AG08395 (cell line): ENCODE data around the gene MBD5.

ENCODE experiments used
- DNase-seq: peaks from one replicate; pipeline ENCODE4 v3.0.0; 2012; ENCODE audit warnings: mixed read lengths, low spot score

Gene MBD5

DNA sequence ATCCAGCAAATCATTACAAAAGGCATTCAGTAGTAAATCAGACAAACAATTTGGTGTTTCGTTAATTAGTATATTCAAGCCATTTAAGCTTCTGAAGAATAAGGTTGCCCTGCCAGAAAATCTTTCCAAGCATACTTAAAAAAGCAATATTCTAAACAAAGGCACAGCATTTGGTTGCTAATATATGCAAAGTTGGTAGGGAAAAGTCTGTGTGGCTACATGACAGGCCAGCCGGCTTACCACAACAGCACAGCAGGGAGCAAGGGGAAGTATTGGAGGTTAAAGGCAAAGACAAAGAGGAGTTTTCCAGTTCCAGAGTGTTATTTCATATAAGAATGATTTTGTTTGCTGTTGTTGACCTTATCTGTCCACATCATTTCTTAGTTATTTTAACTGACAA lies 282.3 kb downstream of the MBD5 start:
- no peak for DNase-seq

DNA sequence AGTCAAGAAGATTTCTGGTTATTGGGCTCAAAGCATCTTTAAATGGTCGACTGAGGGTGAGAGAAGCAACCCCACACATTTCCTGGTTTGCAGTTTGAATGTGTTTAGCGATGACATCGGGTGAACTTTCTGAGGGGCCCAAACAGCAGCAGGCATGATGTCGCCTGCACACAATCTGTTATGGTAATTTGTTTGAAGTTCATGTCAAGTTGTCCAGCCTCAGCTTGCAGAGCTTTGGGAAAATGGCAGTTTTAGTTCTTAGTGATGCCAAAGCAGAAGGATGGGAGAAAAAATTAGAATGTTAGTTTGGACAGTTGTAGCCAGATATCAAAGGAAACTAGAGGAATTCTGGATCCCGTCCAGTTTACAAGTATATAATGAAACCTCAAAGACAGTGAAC lies 284.6 kb downstream of the MBD5 start:
- DNase-seq = no peak

DNA sequence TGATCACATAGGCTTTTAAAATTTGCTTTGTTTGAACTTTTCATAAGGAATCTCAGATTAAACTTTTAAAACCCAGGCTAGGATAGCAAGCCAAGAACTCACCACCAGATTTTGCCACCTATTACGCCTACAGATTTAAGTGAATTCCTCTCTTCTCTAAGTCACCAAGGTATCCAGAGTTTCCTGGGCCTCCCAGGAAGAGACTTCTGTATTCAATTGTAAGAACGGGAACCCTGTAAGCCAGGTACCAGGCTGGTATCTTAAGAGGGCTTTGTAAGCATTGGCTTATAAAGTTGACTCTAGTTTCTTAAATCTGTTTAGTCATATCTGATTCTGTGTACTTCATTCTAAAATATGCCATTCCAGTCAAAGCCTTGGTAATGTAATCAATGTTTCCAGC lies 285.1 kb downstream of the MBD5 start:
- DNase-seq = no peak

DNA sequence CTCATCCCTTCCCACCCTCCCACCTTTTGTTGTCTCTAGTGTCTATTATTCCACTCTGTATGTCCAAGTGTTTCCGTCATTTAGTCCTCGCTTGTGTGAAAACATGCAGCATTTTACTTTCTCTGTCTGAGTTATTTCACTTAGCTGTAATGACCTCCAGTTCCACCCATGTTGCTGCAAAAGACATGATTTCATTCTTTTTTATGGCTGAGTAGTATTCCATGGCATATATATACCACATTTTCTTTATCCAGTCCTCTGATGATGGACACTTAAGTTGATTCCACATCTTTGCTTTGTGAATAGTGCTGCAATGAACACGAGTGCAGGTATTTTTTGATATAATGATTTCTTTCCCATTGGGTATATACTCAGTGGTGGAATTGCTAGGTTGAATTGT lies 296.7 kb downstream of the MBD5 start:
- no peak for DNase-seq

DNA sequence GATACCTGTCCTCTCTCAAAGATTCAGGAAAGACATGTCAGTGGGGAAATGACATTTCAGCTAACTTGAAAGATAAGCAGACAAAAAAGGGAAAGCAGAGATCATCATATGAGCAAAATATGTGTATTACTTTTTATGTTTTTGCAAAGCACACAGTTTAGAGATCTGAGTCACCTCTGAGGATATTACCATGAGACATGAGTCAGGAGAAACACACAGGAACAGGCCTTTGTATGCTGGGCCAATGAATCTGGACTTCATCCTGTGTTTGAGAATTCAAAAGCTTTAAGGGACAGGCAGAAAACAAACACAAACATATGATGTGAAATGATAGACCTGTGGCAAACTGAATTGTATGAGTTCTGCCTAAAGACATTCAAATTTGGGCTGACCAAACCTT lies 317.6 kb downstream of the MBD5 start:
- DNase-seq = peak; percentile 58

DNA sequence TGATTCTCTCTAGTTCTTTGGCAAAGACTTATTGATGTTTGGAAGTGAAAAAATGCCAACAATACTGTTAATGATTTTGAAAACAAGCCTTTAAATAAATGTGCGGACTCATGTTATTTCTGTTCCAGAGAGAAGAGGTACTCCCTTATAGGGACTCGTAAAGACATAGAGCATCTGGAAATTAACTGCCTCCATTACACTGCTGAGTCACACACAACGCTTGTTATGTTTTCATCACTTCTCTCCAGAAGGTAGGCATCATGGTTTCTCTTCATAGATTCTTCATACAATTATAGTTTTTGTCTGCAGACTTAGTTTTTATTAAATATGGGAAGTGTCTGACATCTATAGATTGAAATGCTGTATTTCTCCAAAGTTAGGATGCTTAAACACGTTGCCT lies 321.2 kb downstream of the MBD5 start:
- no peak for DNase-seq

DNA sequence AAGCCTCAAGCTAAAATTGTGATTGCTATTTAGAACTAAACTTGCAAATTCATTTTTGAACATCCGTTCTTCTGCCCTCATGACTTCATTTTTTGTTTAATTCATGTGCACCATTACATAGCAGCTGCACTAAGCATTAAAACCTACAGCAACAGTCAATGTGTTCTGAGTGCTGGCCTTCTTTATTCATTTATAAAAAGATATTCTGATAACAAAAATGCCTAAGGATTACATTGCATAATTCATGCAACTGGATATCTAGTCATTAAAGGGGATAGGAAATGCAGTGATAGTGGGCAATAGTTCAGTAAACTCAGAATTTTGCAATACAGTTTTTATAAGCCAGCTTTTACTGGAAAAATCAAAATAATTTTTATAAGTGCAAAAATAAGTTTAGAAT lies 329.3 kb downstream of the MBD5 start:
- DNase-seq = no peak

DNA sequence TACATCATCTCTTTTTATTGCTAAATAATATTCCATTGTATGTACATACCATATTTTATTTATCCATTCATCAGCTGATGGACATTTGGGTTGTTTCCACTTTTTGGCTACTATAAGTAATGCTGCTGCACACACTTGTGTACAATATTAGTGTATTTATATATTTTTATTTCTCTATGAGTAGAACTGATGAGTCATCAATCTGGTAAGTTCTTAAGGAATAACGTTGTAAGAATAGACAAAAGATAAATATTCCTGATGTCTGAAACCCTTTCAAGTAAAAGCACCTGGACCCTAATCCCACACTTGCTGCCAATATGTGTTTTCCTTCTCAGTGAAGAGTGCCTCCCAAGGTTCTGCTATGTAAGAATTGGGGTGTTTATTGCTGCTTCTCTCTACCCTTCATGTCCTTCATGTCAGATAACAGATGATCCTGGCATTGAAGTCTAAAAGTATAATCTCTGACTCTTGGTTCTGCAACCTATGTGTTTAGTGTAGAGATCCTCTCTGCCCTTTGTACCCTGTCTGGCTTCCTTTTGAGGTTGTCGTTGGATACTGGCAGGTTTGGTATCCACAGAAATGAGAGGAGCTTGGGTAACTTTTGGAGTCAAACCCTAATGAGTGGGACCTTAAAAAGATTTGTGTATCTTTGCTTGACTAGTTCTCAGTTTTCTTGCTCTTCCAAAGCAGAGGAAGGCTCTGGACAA lies 330.7 kb downstream of the MBD5 start:
- no peak for DNase-seq

DNA sequence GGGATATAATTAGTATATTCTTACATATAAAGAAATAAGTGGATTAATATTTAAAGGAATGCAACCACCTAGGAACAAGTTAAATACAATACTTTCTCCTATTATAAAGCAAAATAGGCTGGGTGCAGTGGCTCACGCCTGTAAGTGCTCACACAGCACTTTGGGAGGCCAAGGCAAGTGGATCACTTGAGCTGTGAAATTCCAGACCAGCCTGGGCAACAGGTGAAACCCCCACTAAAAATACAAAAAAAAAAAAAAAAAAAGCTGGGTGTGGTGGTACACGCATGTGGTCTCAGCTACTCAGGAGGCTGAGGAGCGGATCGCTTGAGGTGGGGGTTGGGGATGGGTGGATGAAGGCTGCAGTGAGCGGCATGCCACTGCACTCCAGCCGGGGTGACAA lies 337.5 kb downstream of the MBD5 start:
- no peak for DNase-seq

DNA sequence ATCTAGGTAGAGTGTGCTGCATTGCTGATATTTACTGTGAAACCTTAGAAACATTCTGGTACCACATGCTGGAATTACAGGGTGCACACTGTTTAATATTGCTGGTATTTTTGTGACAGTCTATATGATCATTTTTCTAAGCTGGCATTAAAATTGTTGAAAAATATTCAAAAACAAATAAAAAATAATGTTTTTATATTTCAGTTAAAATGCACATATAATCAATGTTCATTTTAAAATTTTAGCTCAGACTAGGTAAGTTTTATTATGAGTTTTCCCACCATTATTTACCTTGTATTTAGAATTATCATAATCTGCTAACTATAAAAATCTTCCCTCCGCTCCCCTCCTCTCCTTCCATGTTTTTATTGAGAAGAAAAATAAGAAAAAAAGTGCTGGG lies 339.8 kb downstream of the MBD5 start:
- no peak for DNase-seq

DNA sequence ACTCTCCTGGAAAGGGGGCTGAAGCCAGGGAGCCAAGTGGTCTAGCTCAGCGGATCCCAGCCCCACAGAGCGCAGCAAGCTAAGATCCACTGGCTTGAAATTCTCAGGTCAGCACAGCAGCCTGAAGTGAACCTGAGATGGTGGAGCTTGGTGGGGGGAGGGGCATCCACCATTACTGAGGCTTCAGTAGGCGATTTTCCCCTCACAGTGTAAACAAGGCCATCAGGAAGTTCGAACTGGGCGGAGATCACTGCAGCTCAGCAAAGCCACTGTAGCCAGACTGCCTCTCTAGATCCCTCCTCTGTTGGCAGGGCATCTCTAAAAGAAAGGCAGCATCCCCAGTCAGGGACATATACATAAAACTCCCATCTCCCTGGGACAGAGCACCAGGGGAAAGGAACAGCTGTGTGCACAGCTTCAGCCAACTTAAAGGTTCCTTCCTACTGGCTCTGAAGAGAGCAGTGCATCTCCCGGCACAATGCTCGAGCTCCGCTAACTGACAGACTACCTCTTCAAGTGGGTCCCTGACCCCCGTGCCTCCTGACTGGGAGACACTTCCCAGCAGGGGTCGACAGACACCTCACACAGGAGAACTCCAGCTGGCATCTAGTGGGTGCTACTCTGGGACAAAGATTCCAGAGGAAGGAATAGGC lies 341.4 kb downstream of the MBD5 start:
- DNase-seq = no peak

DNA sequence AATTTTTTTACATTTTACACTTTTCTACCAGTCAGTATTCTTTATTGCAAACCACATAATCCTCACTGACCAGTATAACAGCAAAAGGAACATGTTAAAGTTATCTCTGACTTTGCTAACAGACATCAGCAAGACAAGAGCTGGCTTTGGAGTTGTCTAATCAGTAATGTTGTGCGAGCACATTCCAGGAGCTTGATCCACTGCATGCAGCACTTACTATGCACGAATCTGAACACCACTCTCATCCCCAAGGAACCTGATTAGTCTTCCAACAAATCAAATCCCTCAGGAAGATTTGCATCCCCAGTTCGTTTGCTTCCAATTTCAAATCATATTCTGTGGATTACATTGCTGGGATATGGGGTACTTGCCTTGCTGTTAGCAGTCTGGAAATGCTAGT lies 354.3 kb downstream of the MBD5 start:
- DNase-seq = no peak

DNA sequence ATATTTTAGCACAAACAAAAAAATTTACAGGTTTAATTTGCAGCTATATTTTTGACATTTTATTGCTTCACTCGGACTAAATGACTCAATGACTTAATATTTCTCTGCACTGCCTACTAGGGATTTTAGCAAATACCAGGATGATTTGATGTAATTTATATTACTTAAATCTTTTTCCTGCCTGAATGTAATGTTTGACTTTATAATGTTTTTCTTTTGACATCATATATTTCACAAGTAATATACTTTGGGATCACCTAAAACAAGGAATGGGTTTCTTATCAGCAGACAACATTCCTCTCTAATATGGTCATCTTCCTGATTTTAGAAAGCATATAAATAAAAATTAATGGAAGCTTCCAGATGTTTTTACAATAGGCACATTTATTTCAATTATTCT lies 370.4 kb downstream of the MBD5 start:
- DNase-seq = peak; percentile 5

DNA sequence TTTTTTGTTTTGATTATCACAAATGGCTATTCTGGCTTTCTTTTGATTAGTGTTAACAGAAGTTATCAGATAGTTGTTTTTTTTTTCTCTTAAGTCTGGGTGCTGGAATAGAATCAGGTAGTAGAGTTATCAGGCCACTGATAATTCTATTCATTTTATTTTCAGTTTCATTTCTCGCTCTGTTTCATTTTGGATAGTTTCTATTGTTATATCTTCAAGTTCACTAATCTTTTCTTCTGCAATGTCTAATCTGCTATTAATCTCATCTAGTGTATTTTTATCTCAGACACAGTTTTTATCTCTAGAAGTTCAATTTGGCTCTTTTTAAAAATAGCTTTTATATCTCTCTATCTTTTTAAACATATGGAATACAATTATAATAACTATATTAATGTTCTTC lies 381.9 kb downstream of the MBD5 start:
- DNase-seq = no peak

DNA sequence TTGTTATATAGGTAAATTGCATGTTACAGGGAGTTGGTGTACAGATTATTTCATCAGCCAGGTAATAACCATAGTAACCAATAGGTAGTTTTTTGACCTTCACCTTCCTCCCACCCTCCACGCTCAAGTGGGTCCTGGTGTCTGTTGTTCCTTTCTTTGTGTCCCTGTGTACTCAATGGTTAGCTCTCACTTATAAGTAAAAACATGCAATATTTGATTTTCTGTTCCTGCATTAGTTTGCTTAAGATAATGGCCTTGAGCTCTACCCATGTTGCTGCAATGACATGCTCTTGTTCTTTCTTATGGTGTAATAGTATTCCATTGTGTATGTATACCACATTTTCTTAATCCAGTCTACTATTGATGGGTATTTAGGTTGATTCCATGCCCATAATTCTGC lies 390.0 kb downstream of the MBD5 start:
- no peak for DNase-seq

DNA sequence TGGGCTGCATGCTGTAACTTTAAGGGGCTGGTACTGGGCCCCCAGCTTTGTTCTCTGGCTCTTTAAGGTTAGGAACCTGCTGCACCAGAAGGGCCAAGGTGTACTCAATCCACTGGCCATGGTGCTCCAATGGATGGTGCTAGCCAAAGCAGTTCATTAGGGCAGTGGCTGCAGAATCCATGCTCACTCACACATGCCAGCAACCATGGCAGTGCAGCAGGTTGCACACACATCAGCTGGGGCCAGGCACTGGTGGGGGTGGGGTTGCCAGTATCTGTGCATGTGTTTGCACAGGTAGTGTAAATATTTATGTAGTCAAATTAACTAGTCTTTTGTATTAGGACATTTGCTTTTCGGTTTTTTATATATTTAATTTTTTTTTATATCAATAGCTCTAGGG lies 395.4 kb downstream of the MBD5 start:
- no peak for DNase-seq

DNA sequence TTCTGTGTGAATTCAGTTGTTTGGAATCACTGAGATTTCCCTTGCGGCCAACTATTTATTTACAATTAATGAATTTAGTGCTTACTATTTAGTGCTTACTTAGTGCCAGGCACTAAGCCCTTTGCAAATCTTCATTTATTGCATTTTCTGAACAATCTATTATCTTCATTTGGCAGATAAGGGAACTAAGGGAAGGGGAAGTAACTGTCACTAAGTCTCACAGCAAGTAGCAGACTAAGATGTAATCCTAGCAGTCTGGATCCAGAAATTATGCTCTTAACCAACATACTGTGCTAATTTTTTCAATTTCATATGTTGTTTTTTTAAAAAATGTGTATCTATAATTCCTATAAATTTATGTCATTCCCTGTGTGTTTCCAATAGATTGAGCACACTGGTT lies 409.2 kb downstream of the MBD5 start:
- DNase-seq = no peak

DNA sequence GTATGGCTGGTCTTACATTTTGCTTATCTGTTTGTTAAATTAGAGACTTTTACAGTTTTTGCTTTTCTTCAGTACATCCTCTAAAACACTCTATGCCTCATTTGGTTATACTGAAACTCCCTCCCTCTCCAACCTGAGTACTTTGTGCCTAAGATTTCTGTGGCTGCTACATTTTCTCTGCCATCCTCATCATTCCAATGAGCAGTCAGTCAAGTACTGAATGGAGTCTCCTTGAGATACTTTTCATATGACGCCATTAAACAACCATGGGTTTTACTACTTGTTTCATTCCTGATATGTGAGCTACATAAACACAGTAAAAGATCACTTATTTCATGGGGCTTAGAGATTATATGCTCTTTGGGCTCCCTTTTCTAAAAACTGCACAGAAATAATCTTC lies 427.0 kb downstream of the MBD5 start:
- no peak for DNase-seq

DNA sequence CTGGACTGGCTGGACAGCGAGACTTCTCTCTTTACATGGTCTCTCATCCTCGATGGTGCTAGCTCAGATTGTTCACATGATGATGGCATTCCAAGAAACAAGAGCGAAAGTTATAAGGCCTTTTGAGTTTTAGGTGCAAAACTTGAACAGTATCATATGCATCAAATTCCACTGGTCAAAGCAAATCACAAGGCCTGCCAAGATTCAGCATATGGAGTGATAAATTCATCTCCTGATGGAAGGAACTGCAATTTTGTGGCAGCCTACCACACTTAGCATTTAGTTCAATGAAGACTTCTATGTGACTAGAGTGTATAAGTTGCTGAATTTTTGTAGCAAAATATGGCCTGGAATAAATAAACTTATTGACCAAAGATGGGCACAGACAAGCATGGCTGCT lies 429.6 kb downstream of the MBD5 start:
- DNase-seq = no peak

DNA sequence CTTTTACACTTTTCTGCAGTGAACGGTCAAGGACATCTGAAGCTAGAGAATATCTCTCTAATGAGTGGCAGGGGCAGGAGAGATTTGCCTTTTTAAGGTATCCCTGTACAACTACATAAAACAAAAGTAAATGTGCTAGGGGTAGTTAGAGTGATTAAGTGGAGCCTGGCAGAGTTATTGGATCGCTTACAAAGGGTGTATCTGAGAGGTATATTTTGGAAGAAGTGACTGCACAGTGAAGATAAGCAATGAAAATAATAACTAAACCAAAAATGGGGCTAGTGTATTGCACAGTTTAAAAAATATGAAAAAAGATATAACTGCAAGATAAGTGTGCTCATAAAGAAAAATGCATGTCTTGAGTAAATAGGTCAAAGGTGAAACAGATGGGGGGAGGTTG lies 430.2 kb downstream of the MBD5 start:
- DNase-seq = no peak

DNA sequence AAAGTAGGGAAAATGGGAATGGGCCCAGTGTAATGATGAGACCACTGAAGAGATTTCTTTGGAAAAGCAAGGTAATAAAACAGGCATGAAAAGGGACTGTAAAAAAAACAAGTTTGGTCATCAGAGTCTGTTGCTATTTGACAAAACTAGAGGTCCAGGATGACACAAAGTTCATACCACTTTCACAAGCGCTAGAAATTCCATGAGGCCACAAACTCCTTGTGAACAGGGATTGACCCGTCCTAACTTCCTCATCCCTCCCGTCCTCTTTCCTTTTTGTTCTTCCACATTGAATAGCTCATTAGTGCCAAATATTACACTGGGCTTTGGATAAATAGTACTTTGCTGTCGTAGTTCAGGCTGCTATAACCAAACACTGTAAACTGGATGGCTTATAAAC lies 434.9 kb downstream of the MBD5 start:
- no peak for DNase-seq

DNA sequence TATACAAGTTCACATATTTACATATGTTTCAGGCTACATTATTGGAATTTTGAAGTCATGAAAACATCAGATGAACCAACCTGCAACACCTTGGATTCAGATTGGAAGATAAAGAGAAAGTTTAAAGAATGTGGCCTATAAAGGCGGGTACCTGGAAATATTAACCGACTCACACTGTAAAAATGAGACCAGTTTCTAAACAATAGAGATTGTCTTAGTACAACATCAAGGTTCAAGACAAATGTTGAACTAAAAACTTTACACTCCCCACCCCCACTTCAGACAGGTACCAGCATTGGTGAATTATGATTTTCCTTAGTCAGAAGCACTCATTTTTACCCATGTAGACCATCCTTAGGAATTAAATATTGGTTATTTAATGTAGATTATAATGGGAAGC lies 437.3 kb downstream of the MBD5 start:
- DNase-seq = no peak

DNA sequence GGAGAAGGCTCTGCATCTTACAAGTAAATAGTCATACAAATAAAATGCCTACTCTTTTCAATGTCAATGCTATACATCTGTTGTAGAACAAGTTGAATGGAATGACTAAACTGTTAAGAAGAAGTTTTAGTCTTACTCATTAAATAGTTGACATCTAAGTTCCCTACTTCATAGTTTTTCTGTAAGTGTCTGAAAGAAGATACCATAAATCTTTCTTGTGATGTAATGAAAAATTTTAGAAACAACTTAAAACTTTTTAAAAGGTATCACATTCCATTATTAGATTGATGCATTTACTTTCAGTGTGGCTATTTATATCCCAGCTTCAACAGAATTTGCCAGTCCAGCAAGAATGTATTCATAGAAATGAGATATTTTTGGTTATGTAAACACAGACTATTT lies 438.5 kb downstream of the MBD5 start:
- no peak for DNase-seq

DNA sequence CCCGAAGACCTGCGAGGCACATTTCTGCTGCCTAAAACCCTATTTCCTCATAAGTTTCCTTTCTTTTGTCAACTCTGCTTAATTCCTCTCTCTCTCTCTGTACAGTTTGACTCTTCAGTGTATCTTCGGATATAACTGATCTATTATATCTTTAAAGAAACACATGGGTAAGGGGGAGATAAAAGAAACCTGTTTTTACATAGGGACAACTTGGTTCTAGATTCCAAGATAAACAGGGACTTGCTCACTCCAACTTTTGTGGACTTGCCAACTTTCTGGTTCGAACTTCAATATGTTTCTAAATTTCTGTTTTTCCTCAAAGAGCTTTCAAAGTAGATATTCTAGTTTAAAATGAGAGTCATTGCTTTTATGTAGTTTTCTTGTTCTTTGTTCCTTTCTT lies 441.0 kb downstream of the MBD5 start:
- DNase-seq = no peak
